Osteocyte (in vitro differentiated cells): ENCODE data around the gene WDR46. TPM values are rescaled to one million over a fixed set of nuclear protein-coding genes. Genes with fewer than 3 reads are reported as not detected.

ENCODE experiments used
- DNase-seq: peaks from one replicate; pipeline ENCODE4 v3.0.0; 2021; ENCODE audit warnings: mixed read lengths; ENCODE audit not compliant: unreplicated experiment; ENCODE audit errors: extremely low spot score
- H3K27ac Mint-ChIP-seq: one replicate; pipeline ENCODE4 v1.8.0; 2021; ENCODE audit warnings: mild to moderate bottlenecking, mixed read lengths; ENCODE audit not compliant: unreplicated experiment
- H3K27me3 Mint-ChIP-seq: one replicate; pipeline ENCODE4 v1.8.0; 2021; ENCODE audit warnings: mixed read lengths; ENCODE audit not compliant: unreplicated experiment
- H3K36me3 Mint-ChIP-seq: one replicate; pipeline ENCODE4 v1.8.0; 2021; ENCODE audit warnings: mixed read lengths; ENCODE audit not compliant: unreplicated experiment
- H3K4me1 Mint-ChIP-seq: one replicate; pipeline ENCODE4 v1.8.0; 2021; ENCODE audit warnings: mixed read lengths; ENCODE audit not compliant: unreplicated experiment
- H3K4me3 Mint-ChIP-seq: one replicate; pipeline ENCODE4 v1.8.0; 2021; ENCODE audit warnings: mild to moderate bottlenecking, moderate library complexity, mixed read lengths; ENCODE audit not compliant: unreplicated experiment
- H3K9me3 Mint-ChIP-seq: one replicate; pipeline ENCODE4 v1.8.0; 2021; ENCODE audit warnings: mixed read lengths; ENCODE audit not compliant: unreplicated experiment
- total RNA-seq: library from RNA; stranded (reverse); gene quantifications from 2 replicates; pipeline ENCODE4 v1.2.1, GENCODE V29; 2021
- TF ChIP-seq, protein P1 (sequence below): fragments of 200-600 bp; sonication (generic); IDR thresholded peaks from 2 replicates; pipeline ENCODE4 v1.5.0; 2021; ENCODE audit warnings: antibody characterized with exemption, mild to moderate bottlenecking, moderate library complexity

The WDR46 gene
- total RNA-seq, 1 donor from 2014 or later = 59.1 TPM

DNA sequence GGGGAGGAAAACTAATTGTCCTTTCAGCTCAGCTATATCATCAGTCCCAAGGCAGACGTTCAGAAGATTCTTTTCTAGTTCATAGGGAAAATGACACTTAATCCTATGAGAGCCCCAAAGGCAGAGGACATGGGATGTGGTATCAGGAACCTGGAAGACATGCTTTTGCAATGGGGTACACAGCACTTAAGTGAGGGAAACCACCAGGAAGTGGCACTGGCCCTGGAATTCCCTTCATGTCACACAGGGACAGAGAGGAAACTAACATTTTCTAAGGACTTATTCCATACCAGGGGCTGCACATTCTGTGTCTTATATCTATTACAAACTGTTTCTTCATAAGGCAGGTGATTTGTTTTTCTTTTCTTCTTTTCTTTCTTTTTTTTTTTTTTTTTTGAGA, 45.6 kb downstream of the WDR46 start:
- peaks cover 6% of the 10 kb centered on the region for H3K4me1 Mint-ChIP-seq
- H3K4me3 Mint-ChIP-seq = no peak overlapping the region
- H3K36me3 Mint-ChIP-seq = no peaks in the 10 kb centered on the region
- no peak for DNase-seq
- H3K27me3 Mint-ChIP-seq = peaks cover 33% of the 10 kb centered on the region
- TF ChIP-seq, protein P1, sequence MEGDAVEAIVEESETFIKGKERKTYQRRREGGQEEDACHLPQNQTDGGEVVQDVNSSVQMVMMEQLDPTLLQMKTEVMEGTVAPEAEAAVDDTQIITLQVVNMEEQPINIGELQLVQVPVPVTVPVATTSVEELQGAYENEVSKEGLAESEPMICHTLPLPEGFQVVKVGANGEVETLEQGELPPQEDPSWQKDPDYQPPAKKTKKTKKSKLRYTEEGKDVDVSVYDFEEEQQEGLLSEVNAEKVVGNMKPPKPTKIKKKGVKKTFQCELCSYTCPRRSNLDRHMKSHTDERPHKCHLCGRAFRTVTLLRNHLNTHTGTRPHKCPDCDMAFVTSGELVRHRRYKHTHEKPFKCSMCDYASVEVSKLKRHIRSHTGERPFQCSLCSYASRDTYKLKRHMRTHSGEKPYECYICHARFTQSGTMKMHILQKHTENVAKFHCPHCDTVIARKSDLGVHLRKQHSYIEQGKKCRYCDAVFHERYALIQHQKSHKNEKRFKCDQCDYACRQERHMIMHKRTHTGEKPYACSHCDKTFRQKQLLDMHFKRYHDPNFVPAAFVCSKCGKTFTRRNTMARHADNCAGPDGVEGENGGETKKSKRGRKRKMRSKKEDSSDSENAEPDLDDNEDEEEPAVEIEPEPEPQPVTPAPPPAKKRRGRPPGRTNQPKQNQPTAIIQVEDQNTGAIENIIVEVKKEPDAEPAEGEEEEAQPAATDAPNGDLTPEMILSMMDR = no peak
- H3K9me3 Mint-ChIP-seq = no peaks in the 10 kb centered on the region
- H3K27ac Mint-ChIP-seq = no peak overlapping the region

DNA sequence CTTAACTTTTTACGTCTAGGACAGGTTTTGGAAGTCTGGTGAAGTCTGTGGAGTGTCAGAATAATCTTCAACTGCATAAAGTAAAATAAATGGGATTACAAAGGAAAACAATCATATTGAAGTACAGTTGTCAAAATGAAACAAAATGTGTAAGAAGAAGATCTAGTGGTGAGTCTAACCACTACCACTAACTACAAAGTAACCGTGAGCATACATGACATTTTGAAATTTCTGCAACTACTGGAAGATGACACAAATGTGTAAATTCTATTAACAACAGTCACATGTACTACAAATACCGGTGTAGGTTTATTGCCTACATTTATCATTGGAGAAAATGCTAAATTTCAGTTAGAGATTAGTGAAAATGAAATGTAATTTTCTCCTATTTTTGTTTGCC, 47.1 kb downstream of the WDR46 start:
- no peak overlapping the region for H3K27ac Mint-ChIP-seq
- H3K36me3 Mint-ChIP-seq = no peaks in the 10 kb centered on the region
- peaks cover 43% of the 10 kb centered on the region for H3K27me3 Mint-ChIP-seq
- no peaks in the 10 kb centered on the region for H3K9me3 Mint-ChIP-seq
- no peak for DNase-seq
- TF ChIP-seq, protein P1 = no peak
- H3K4me1 Mint-ChIP-seq = no peaks in the 10 kb centered on the region
- no peak overlapping the region for H3K4me3 Mint-ChIP-seq

DNA sequence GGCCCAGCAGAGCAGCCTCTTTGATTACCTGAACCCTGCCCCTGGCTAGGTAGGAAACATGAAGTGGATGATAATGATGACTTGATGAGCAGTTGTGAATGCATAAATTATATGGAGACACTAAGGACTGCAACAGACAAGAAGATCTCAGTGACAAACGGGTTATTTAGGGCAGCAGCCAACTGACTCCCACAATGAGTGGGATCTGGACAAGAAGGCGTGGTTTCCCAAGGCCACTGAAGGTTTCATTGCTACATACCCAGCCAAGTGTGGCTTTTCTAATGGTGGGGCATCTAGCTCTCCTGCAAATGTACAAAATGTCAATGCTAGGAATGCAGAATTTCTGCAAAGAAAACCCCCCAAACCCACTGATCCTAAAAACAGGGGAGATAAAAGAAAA, 51.3 kb downstream of the WDR46 start:
- Mint-ChIP-seq H3K4me1 (peaks cover 9% of the 10 kb centered on the region), H3K27ac (no peak overlapping the region), H3K27me3 (peaks cover 59% of the 10 kb centered on the region), H3K36me3 (no peaks in the 10 kb centered on the region), H3K9me3 (no peaks in the 10 kb centered on the region), H3K4me3 (no peak overlapping the region)
- no peak for DNase-seq
- TF ChIP-seq, protein P1 = no peak

DNA sequence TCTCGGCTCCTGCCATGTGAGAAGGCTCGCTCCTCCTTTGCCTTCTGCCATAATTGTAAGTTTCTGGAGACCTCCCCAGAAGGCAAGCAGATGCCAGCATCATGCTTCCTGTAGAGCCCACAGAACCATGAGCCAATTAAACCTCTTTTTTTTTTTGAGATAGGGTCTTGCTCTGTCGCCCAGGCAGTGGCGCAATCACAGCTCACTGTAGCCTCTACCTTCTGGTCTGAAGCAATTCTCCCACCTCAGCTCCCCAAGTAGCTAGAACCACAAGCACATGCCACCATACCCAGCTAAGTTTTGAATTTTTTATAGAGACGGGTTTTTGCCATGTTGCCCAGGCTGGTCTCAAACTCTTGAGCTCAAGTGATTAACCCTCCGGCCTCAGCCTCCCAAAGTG, 52.2 kb downstream of the WDR46 start:
- Mint-ChIP-seq H3K4me3 (no peak overlapping the region), H3K4me1 (peaks cover 9% of the 10 kb centered on the region), H3K36me3 (no peaks in the 10 kb centered on the region), H3K9me3 (no peaks in the 10 kb centered on the region), H3K27ac (no peak overlapping the region), H3K27me3 (peaks cover 58% of the 10 kb centered on the region)
- TF ChIP-seq, protein P1 = no peak
- DNase-seq = no peak

DNA sequence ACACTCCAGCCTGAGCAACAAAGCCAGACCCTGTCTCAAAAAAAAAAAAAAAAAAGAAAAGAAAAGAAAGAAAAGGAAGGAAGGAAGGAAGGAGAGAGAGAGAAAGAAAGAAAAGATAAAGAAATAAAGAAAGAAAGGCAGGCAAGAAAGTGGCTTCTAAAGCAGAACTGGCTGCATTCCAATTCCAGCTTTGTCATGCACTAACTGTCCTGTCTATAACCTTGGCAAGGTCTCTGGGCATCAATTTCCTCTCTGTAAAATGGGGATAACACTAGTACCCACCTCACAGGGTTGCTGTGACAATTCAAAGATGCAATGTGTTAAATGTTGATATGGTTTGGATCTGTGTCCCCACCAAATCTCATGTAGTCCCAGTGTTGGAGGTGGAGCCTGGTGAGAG, 52.7 kb downstream of the WDR46 start:
- DNase-seq = no peak
- Mint-ChIP-seq H3K4me3 (no peak overlapping the region), H3K27me3 (peaks cover 60% of the 10 kb centered on the region), H3K9me3 (no peaks in the 10 kb centered on the region), H3K27ac (no peak overlapping the region), H3K36me3 (no peaks in the 10 kb centered on the region), H3K4me1 (peaks cover 9% of the 10 kb centered on the region)
- TF ChIP-seq, protein P1 = no peak
